Measurements from ENCODE around the gene TSPAN3.

Gene TSPAN3

DNA sequence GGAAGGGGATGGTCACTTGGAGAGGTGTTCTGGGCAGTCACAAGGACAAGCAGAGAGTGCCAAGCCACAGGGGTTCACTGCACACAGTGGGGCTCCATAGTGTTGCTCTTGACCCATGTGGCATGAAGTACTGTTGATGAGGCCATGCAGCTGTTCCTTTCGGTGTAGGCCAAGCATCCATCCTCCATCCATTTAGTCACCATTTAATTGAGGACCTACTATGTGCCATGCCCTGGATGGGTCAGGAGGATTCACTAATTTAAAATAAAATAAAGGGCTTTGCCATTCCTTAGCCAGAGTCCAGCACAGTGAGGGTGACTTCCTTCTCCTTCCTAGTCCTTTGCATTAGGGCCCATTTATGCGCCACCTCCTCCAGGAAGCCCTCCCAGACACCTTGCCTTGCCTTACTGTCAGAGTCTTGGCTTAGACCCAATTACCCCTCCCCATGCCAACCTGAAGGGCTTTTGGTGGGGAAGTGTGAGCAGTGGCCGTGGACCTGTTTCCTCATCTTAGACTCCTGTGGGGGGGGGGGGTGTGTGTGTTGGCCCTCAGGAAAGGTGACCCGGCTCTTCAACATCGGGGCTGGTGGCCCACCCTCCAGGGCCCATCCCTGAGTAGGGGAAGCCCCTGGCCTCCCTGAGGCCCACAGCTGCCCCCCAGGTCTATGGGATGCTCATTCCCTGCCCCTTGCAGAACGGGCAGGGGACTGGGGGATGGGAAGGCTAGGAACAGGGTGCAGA lies 50.4 kb downstream of the TSPAN3 start:
- in situ Hi-C loops (cut with HindIII; ENCODE audit: low pct_unique_long_range_greater_than_20kb, low sequenced_read_pairs): no loop called here
- no peak for DNase-seq (ENCODE audit: low read depth in 1 of 2, low spot score in 1 of 2)
- no peak for TF ChIP-seq JUND (IDR thresholded peaks at IDR 0.05; ENCODE audit: low read depth)

DNA sequence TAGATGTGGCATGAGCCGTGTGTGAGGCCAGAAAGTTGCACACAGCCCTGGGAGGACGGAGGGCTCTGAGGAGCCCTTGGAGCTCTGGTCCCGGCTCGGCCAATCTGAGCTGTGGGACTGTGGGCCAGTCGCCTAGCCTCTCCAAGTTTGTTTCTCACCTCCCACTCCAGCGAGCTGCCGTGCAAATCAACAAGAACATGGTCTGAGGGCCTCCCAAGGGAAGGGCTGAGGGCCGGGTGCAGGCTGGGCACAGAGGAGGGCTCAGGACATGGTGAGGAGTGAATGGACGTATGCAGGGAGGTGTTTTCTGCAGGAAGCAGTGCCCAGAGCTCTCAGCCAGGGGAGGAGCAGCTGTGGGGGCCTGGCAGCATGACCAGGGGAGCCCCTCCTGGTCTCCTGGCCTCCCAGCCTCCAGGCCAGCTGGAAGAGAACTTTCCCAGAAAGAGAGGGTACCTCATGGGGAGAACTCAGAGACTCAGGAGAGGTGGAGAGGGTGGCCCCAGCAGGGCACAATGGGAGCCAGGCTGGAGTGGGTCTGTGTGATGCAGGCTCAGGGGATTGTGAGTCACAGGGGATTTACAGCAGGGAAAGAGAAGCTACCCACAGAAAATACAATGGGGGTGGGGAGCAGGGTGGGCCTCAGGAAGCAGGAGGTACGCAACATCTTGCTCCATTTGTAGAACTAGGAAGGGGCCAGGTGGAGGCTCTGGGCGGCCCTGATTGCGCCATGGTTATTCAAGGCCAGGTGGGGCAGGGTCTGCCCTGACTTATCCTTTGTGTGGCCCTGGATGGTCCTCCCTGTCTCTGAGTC lies 51.2 kb downstream of the TSPAN3 start:
- DNase-seq (ENCODE audit: low read depth in 1 of 2, low spot score in 1 of 2): no peak
- in situ Hi-C loops (cut with HindIII; ENCODE audit: low pct_unique_long_range_greater_than_20kb, low sequenced_read_pairs): no loop called here
- no peak for TF ChIP-seq JUND (IDR thresholded peaks at IDR 0.05; ENCODE audit: low read depth)

DNA sequence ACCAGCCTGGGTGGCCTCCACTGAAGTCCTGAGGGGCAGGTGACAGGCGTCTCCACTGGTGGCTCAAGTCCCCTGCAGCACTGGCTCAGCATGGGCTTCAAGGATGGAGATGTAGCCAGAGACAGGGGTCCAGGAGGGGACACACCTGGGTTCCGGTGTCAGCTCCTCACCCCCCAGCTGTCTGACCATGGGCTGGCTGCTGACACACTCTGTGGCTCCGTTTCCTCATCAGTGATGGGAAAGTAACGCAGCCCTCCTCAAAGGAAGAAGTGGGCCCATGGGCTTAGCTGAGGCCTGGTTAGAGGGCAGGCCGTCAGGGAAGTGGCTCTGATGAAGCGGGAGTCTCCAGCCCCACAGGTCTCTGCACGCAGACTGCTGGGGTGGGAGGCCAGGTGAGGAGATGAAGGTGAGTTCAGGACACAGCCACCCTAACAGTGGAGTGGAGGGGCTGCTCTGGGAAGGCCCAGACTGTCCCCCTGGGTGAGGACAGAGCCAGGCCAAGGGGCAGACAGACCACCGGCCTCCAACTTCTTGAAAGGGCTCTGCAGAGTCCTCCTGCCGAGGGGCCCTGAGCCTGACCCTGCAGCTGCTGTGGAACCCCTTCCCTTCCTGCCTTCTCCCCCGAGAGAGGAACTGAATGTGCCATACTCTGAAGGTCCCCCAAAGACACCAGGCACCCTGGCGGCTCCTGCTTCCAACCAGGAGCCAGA lies 52.0 kb downstream of the TSPAN3 start:
- TF ChIP-seq JUND (IDR thresholded peaks at IDR 0.05; ENCODE audit: low read depth): no peak
- no peak for DNase-seq (ENCODE audit: low read depth in 1 of 2, low spot score in 1 of 2)
- in situ Hi-C loops (cut with HindIII; ENCODE audit: low pct_unique_long_range_greater_than_20kb, low sequenced_read_pairs): no loop called here

DNA sequence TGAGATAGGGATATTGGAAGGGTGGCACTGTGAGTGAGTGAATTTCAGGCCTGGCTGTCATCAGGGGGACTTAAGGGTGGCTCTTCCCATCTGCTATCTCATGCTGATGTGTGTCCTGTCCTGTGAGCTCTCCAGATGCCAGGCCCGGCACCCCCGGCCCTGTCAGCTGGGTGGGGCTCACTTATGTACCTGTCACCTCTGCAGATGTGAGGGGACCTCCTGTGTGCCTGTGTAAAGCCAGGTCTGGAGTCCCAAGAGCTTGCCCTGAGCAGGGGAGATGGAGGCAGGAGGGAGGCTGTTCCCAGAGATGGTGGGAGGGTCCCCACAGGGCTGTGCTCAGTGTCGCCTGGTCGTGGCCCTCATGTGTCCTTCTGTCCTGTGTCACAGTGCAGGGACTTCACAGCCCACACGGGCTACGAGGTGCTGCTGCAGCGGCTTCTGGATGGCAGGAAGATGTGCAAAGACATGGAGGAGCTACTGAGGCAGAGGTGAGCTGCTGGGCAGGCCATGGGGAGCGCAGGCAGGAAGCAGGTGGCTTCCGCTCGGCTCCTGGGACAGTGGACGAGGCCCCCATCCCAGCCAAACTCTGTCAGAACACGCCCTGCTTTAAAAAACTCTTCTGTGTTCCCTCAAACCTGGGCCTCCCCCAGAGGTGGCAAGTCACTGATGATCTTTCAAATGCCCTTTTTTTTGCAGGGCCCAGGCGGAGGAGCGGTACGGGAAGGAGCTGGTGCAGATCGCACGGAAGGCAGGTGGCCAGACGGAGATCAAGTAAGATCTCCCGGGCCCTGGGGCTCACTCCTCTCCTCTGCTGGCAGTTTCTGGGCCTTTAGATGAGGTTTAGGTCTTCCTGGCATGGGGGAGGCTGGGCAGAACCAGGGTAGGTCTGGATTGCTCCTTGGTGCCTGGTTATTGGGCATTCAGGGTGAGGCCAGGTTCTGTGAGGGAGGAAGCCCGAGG lies 52.9 kb downstream of the TSPAN3 start:
- TF ChIP-seq JUND (IDR thresholded peaks at IDR 0.05; ENCODE audit: low read depth): no peak
- in situ Hi-C loops (cut with HindIII; ENCODE audit: low pct_unique_long_range_greater_than_20kb, low sequenced_read_pairs): no loop called here
- no peak for DNase-seq (ENCODE audit: low read depth in 1 of 2, low spot score in 1 of 2)

DNA sequence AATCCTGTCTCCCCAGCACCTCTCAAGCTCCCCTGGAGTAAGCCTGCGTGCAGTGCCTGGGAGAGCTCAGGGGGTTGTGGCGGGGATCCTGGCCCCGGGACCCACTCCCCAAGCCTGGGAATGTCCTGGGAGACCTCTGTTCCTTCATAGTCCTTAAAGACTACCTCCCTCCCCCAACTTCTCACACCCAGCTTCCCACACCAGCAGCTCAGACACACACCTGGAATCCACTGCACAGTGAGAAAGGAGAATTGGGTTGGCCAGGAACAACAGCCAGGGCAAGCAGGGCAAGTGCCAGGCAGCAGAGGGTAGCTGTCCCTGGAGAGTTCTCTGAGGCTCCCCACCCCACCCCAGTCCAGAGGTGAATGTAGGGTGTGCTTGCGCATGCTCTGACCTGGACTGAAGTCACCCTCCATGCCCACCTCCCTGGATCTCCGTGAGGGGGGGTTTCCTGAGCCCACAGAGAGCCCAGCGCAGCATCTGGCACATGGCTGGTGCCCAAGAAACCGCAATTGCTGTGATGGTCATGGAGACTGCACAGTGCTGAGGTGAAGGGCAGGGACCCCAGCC lies 53.7 kb downstream of the TSPAN3 start:
- in situ Hi-C loops (cut with HindIII; ENCODE audit: low pct_unique_long_range_greater_than_20kb, low sequenced_read_pairs): no loop called here
- DNase-seq (ENCODE audit: low read depth in 1 of 2, low spot score in 1 of 2): no peak
- no peak for TF ChIP-seq JUND (IDR thresholded peaks at IDR 0.05; ENCODE audit: low read depth)

DNA sequence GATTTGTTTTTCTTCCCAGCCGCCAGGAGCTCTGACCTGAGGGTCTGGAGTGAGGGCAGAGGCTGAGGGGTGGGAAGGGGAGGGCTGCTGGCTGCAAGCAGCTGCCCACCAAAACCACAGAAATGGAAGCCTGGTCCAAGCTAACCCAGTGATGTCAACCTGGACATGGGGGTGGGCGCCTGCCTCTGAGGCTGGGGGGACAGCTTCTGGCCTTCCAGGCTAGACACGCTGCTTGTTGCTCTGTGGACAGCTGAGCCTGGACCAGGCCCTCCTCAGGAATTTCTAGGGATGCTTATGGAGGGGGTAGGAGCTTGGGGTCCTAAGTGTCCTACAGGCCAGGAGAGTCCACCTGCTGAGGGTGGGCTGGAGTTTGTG lies 54.6 kb downstream of the TSPAN3 start:
- in situ Hi-C loops (cut with HindIII; ENCODE audit: low pct_unique_long_range_greater_than_20kb, low sequenced_read_pairs): no loop called here
- no peak for DNase-seq (ENCODE audit: low read depth in 1 of 2, low spot score in 1 of 2)
- TF ChIP-seq JUND (IDR thresholded peaks at IDR 0.05; ENCODE audit: low read depth): no peak

DNA sequence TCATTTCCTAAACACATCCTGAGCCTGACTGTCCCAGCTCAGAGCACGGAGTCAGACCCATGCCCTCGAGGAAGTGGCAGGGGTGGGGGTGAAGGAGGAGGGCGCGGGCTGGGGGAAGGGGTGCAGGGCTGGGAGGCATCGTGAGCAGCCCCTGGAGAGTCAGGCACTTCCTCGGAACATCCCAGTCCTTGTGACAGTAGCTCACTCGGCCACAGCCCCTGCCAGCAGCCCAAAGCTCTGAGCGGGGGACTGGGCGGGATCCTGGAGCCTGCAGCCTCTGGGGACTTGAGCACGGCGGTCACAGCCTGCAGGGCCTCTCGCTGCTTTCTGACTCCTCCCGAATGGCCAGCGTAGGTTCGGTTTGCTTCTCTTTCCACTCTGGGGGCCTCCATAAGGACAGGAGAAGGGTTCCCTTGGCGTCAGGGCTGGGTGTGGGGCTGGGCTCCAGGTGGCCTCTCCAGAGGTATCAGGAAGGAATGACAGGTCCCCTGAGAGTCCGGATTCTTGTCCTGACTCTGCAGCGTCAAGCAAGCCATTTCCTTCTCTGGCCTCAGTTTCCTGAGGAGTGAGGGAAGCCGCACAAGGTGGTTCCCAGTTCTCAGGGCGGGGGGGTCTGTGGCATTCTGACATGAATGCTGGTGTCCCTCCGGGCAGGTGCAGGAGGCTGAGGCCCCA lies 55.1 kb downstream of the TSPAN3 start:
- in situ Hi-C loops (cut with HindIII; ENCODE audit: low pct_unique_long_range_greater_than_20kb, low sequenced_read_pairs): no loop called here
- no peak for DNase-seq (ENCODE audit: low read depth in 1 of 2, low spot score in 1 of 2)
- TF ChIP-seq JUND (IDR thresholded peaks at IDR 0.05; ENCODE audit: low read depth): no peak

DNA sequence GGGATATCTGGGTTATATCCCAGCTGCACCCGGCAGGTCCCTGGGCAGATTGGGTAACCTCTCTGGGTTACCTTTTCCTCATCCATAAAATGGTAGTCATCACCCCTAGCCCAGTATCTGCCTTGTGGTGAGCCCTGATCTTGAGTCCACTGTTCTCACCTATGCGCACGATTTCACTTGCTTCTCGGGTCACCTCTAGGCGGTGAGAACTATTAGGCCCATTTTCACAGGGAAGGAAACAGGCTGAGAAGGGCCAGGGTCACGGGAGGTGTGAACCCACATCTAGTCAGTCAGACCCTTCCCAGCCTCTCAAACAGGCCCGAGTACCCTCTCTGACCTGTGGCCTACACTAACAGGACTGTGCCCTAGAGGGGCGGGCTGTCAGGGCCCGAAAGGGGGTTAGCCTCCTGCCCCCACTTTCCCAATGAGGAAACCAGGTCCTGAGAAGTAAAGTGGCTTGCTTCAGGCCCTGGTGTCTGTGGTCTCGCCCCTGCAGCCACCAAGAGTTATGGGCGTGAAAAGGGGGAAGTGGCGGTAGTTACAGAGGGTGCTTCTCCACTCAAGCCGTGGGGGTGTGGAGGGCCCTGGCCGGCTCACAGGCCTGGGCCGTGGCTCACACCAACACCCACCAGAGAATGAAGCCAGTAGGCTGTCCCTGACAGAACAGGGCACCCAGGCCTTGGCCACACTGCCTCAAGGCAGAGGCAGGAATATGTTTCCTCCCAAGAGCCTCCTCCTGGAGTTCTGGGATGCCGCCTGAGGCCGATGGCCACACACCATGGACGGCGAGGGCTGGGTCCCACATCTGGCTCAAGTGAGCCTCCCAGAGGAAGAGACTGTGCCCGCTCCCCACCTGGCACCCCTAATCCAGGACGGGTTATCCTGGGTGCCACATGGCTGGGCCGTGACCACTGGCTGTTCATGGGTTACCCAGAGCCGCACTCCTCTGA lies 56.5 kb downstream of the TSPAN3 start:
- in situ Hi-C loops (cut with HindIII; ENCODE audit: low pct_unique_long_range_greater_than_20kb, low sequenced_read_pairs): no loop called here
- DNase-seq (ENCODE audit: low read depth in 1 of 2, low spot score in 1 of 2): no peak
- no peak for TF ChIP-seq JUND (IDR thresholded peaks at IDR 0.05; ENCODE audit: low read depth)

DNA sequence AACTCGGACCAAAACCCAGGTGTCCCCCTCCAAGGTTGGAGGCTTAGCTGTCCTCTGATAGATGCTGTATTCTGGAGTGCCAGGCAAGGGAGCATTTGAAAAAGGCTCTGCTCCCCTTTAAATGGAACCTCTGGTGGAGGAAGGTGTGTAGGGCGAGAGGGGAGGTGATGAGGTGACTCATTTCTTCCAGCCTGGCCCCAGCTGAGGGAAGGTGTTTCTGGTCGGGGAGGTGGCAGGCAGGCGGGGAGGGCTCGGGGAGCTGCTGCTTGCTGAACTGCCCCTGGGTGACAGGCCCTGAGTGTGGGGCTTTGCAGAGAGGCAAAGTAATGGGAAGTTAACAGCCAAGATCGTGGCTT lies 57.2 kb downstream of the TSPAN3 start:
- in situ Hi-C loops (cut with HindIII; ENCODE audit: low pct_unique_long_range_greater_than_20kb, low sequenced_read_pairs): no loop called here
- no peak for TF ChIP-seq JUND (IDR thresholded peaks at IDR 0.05; ENCODE audit: low read depth)
- DNase-seq (ENCODE audit: low read depth in 1 of 2, low spot score in 1 of 2): no peak

DNA sequence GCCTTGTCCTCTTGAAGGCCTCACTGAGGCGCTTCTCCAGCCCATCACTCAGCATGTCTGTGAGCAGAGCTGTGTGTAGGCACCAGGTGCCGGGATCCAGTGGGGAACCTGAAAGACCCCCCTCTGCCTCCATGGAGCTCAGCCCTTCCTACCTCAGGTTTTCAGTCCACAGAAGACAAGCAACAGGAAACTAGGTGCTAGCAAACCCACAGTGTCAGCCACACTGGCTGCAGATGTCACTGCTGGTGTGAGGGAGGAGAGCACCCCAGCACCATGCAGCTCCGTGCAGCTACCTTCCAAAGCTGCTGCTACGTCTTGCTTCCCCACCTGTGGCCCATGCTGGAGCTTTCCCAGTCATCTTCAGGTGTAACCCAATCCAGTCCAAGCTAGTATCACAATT lies 58.0 kb downstream of the TSPAN3 start:
- in situ Hi-C loops (cut with HindIII; ENCODE audit: low pct_unique_long_range_greater_than_20kb, low sequenced_read_pairs): no loop called here
- DNase-seq (ENCODE audit: low read depth in 1 of 2, low spot score in 1 of 2): no peak
- TF ChIP-seq JUND (IDR thresholded peaks at IDR 0.05; ENCODE audit: low read depth): no peak

Measured in T47D (cell line).